Pancreas (tissue), 10 donors: ENCODE data around the gene BMF. TPM values are rescaled to one million over a fixed set of nuclear protein-coding genes. Genes with fewer than 3 reads are reported as not detected.

Experiments
- ATAC-seq, 4 donors: fragments of 200-7000 bp; cut with Tn5 transposase; one replicate each; pipeline versions ENCODE4 v1.8.0 to v1.9.1; 2020; ENCODE audit warnings: mild to moderate bottlenecking in 4 of 4, moderate library complexity in 4 of 4
- DNase-seq, 6 donors: peaks; one replicate each; pipeline ENCODE4 v3.0.0-alpha.2; 2020
- FAIRE-seq: peaks from 2 replicates; lab custom pipeline; 2012; peaks lifted over from hg19 to GRCh38; lab: Jason Lieb, UNC
- H3K27ac ChIP-seq, 4 donors: fragments of 200-600 bp; sonication (generic); 1 replicate in 3 of 4; 2 replicates in 1 of 4; pipeline versions ENCODE4 v1.5.0 to v1.8.0; 2020
- H3K27me3 ChIP-seq, 4 donors: fragments of 200-600 bp; one replicate each; pipeline ENCODE4 v1.8.0; 2021
- H3K36me3 ChIP-seq, 3 donors: fragments of 200-600 bp; sonication (generic) in 1 of 3; one replicate each; pipeline versions ENCODE4 v1.5.0 to v1.8.0; 2020 to 2021
- H3K4me1 ChIP-seq, 3 donors: fragments of 200-600 bp; one replicate each; pipeline ENCODE4 v1.8.0; 2021
- H3K4me3 ChIP-seq, 4 donors: fragments of 200-600 bp; sonication (generic) in 2 of 4; one replicate each; pipeline versions ENCODE4 v1.5.0 to v1.8.0; 2020 to 2021
- H3K9me3 ChIP-seq, 4 donors: fragments of 200-600 bp; one replicate each; pipeline ENCODE4 v1.8.0; 2021
- CTCF ChIP-seq, 4 donors: fragments of 200-600 bp; sonication (generic) in 3 of 4; IDR thresholded peaks; one replicate each; pipeline versions ENCODE4 v1.5.0 to v1.8.0; 2021; ENCODE audit warnings: antibody characterized with exemption in 4 of 4
- WGBS, 2 donors: extraction: QIAGEN DNeasy Blood & Tissue Kit; methylation state at CpG; one replicate each; pipeline ENCODE4 v1.1.7; 2013; 5-methylcytosine and 5-hydroxymethylcytosine counted together
- intact Hi-C, 3 donors: fragments of 100-400 bp; cut with DNase I; formaldehyde crosslinking; loops; one replicate each; pipeline versions ENCODE4 v1.11.1 to v1.14.2; 2022
- polyA plus RNA-seq, 2 donors: library from polyadenylated mRNA; stranded (reverse); fragments of 200-250 nt; gene quantifications; one replicate each; pipeline ENCODE4 v1.2.3, GENCODE V29; 2013
- total RNA-seq, 6 donors: library from RNA; stranded (reverse); fragmentation: NEBNext Ultra II Directional in 4 of 6; extraction: Animal tissue kit (Norgen Biotek cat#: 25700) in 4 of 6; gene quantifications; one replicate each; pipeline versions ENCODE4 v1.2.1 to v1.2.4, GENCODE V29; 2021 to 2023
- donor health status: healthy with polysubstance abuse.
- donor health status: DM: no; HTN: no; CAD: no; lungs with moderate emphysema.
- donor health status: DM: no; HTN: no; CAD: no.
- donor health status: control.
- donor health status: control.
- donor health status: Bipolar disorder and iron deficiency.
- donor health status: DM: yes; HTN: yes; CAD: no.
- donor health status: DM: no; HTN: no; CAD: no.
- donor health status: DM: no; HTN: no; CAD: no.
- donor health status: DM: yes; HTN: yes; CAD: no.

BMF gene
- total and polyA plus RNA-seq, 8 donors: 4.1 to 25.9 (median 6.1) TPM

DNA sequence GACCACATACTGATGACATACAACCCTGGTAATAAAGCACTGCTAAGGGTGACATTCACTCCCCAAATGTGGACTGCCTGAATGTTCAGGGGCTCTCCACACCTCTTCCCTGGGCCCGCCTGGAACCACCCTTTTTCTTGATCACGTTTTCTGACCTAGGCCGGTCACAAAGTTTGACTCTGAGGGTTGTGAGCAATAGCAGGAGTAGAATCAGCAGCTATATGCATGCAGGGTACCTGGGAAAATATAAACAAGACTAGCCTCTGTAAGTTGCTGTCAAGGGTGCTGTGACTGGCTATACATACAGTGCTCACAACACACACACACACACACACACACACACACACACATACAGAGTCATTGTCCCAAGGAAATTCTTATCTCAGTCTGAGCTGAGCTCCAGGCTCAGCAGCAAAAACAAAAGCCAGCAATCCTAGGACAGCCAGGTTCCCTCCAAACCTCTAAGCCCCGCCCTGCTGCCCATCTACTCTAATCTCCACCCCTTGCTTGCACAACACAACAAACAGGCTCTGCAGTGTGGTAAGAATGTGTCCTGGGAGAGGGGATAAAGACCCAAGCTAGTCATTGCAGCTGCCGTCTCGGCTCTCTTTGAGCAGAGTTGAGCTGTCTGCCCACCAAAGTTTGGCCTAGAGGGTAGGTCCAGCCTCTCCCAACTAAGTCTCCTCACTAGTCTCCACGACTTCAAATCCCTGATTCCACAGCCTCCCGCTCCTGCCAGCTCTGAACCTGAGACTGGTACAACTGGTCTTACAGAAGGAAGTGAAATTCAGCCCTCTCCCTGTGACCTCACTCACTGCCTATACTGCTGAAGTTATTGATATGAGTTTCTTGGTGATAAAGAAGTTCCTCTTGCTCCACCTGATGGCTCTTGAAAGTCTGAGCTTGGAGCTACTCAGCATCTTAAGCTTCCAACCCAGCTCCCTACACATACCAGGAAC is 2.2 kb downstream of the BMF start:
- peaks cover 42 to 56% (median 53%) of the 10 kb centered on the region in 3 donors for H3K4me1 ChIP-seq
- intact Hi-C loops: no loop called here
- FAIRE-seq: no peak

DNA sequence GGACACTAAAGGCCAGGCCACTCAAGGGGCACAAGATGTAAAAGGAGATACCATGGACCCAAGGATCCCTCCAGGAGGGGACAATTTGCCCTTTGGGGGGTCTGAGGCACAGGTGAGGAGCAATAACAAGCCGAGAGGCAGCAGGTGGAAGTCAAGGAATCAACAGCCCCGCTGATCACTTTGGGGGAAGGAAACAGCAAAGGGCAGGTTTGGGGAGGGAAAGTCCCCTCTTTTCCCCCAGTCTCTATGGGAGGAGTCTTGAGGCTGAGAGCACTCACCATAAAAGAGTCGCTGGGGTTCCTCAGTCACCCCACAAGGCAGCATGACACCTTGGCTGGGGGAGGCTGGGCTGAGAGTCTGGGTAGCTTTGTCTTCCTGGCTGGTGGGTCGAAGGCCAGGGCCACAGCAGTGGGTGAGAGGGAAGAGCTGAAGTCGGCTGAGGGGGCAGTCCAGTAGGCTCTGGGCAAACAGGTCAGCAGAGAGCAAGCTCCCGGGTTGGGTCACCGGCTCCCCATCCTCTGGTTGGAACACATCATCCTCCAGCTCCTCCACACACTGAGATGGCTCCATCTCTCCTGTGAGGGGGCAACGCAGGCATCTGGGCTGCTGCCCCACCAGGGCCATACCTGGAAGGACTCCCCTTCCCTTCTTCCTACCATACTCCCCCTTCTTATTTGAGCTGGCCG is 3.0 kb downstream of the BMF start:
- FAIRE-seq (no peak), ATAC-seq (no peak), DNase-seq (peak in 1 of 6 donors; percentile 31)
- Histone ChIP-seq H3K4me3 (peak overlapping the region in 1 of 4 donors; percentile 6), H3K27ac (peak overlapping the region in 3 of 4 donors; percentile 14 to 93 (median 85)), H3K36me3 (no peaks in the 10 kb centered on the region), H3K4me1 (peaks cover 50 to 64% (median 62%) of the 10 kb centered on the region in 3 donors), H3K27me3 (no peaks in the 10 kb centered on the region), H3K9me3 (no peaks in the 10 kb centered on the region)
- intact Hi-C loops: no loop called here
- no peak for TF ChIP-seq CTCF (IDR thresholded peaks at IDR 0.05)
- 82 to 85% methylated on average over 9 of the region's 9 CpGs for WGBS, 2 donors

More for the DNA sequence above, 2.2 kb downstream of the BMF start:
- Histone ChIP-seq H3K27me3 (no peaks in the 10 kb centered on the region), H3K9me3 (no peaks in the 10 kb centered on the region), H3K27ac (peak overlapping the region; percentile 73 to 93 (median 86)), H3K4me3 (peak overlapping the region in 2 of 4 donors; percentile 18 to 21), H3K36me3 (no peaks in the 10 kb centered on the region)
- WGBS, 2 donors: 28 to 30% methylated on average over 8 of the region's 8 CpGs
- ATAC-seq: peak; percentile 33 to 54 (median 48)
- DNase-seq: peak in 5 of 6 donors; percentile 68 to 88 (median 83)
- no peak for TF ChIP-seq CTCF (IDR thresholded peaks at IDR 0.05)

GRCh38 chr15:40104865-40105516 is 3.7 kb downstream of the BMF start:
- Histone ChIP-seq H3K9me3 (no peaks in the 10 kb centered on the region), H3K27ac (peak overlapping the region in 2 of 4 donors; percentile 85 to 93), H3K4me1 (peaks cover 56 to 71% (median 67%) of the 10 kb centered on the region in 3 donors), H3K4me3 (peak overlapping the region in 1 of 4 donors; percentile 6), H3K36me3 (no peaks in the 10 kb centered on the region), H3K27me3 (no peaks in the 10 kb centered on the region)
- FAIRE-seq (no peak), DNase-seq (peak; percentile 82 to 96 (median 90)), ATAC-seq (peak; percentile 19 to 49 (median 38))
- TF ChIP-seq CTCF (IDR thresholded peaks at IDR 0.05): peak; percentile 95 to 97 (median 96)
- WGBS, 2 donors: 2 to 4% methylated on average over 16 of the region's 16 CpGs
- intact Hi-C loops: loop anchor here in 1 of 3 donors (5.0 kb wide), 1 partner anchor 58 kb away; no protein-coding TSS in a partner anchor

DNA sequence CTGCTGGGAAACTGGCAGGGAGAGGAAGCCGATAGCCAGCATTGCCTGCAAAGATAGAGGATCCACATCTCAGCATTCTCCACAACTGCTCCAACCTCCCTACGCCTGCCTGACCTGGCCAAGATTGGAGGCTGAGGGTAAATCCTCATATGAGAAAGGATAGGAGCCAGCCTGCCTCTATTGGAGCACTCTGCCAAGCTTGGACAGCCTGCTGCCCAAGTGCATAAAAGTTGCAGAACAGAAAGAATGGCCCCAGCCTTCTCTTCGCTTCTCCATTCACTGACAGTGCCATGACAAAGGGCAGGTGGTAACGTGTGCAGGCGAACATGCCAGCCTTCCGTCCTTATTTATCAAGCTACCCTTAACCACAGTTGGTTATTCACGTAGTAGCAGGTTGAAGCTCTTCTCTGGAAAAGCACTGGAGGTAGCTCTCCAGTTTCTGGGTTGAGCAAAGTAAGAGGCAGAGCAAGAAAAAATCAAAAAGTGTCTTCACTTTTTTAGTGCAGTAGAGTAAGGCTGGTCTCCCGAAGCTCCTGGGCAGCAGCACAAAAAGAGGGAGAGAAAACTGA is 4.3 kb downstream of the BMF start:
- H3K4me1 ChIP-seq: peaks cover 62 to 77% (median 73%) of the 10 kb centered on the region in 3 donors
- H3K27ac ChIP-seq: peak overlapping the region in 3 of 4 donors; percentile 83 to 93 (median 85)
- no peak for DNase-seq
- no peak for FAIRE-seq
- intact Hi-C loops: loop anchor here in 1 of 3 donors (5.0 kb wide), 1 partner anchor 57 kb away; no protein-coding TSS in a partner anchor
- no peak for TF ChIP-seq CTCF (IDR thresholded peaks at IDR 0.05)
- ATAC-seq: no peak
- no peaks in the 10 kb centered on the region for H3K27me3 ChIP-seq
- no peaks in the 10 kb centered on the region for H3K9me3 ChIP-seq
- WGBS, 2 donors: 45 to 51% methylated on average over 8 of the region's 8 CpGs
- no peaks in the 10 kb centered on the region for H3K36me3 ChIP-seq
- no peak overlapping the region for H3K4me3 ChIP-seq
